DMS79 treated with DMSO at 0.1 percent for 48 hours (cell line): Measurements from ENCODE around the gene PLA2G2F.

ENCODE experiments used
- DNase-seq: peaks from one replicate; lab custom pipeline; 2025; lab: John Stamatoyannopoulos, UW

The PLA2G2F gene

GRCh38 chr1:20172033-20172590 lies 33.0 kb downstream of the PLA2G2F start:
- DNase-seq = no peak

DNA sequence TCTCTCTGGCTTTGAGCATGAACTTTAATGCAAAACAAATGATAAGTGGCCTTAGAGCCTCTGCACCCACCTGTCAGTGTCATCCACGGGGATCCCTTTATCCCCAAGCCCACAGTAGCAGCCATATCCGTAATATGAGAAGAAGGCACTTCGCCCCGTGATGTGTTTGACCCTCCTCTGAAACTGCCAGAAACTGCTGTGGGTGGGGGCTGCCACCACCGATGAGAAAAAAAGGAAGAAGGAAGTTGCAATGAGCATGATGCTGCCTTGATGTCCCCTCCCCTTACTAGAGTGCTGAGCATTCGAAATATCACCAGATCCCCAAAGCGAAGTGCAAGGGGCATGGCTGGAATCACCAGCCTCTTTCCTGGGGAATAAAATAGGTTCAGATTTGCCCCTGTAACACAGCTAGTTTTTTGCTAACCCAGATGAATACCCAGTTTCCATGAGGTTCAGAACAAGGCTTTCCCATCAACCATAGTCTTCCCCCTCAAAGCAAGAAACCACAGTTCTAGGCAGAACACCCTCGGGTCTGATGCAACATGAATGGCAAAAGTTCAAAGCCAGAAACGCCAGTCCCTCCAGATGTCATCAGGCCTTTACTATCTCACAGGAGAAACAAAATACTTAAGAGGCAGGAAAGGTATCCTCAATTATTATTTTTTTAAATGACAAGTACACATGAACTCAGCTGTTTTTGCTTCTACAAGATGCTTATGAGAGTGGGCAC lies 36.0 kb downstream of the PLA2G2F start:
- no peak for DNase-seq

DNA sequence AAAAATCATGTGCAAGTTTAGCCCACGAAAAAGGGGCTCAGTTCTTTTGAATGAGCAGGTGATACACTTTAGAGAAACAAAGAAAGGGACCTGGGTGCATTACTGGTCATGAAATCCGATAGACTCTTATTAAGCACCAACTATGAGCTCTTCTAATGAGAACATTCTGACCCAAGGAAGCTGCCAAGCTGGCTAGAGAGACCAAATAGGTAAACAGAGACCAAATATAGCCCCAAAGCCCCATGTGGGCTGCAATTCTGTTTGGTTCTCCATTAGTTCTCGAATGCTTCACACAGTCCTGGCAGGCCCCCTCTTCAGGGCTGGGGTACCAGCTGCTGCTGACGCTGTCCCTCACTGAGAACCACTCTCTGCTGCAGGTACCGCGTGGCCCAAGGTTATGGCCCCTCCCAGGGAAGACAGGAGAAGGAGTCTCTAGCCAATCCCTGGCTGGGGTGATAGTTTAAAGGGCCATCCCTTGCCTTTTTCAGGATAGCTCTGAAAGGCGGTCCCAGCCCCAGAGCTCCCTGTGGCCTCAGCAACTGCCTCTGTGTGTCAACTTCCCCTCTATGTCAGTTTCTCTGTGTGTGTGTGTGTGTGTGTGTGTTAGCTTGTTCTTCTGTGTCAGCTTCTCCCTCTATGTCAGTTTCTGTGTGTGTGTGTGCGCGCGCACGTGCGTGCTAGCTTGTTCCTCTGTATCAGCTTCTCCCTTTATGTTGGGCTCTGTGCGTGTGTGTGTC lies 39.7 kb downstream of the PLA2G2F start:
- no peak for DNase-seq

- DNase-seq = no peak
Observed at GRCh38 chr1:20179371-20180128, 40.4 kb downstream of the PLA2G2F start.

DNA sequence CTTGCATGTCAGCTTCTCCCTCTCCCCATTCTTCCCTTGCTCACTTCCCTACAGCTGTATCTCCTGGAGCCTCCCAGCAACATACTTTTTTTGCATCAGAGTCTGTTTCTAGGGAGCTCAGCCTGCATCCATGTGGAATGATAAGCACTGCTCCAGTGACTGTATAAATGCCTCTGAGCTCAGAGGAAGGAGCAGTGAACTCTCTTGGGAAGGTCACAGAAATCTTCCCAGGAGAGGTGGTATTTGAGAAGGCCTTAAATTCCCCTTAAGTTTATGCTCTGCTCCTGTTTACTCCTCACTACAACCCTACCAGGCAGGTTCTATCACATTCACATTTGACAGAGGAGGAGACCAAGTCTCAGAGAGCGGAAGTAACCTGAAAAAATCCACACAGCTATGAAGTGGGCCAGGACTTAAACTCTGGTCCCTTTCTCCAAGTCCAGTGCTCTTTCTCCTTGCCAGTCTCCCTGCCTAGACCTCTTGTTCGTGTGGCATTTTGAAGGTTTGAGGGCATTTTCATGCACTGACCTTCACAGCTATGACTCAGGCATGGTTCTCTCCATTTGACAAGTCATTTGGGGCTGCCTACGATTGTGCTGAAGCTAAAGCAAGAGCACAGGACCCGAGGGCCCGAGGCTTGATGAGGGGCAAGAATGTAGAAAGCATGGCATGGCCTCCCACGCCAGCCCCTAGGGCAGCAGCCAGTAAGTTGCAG lies 41.2 kb downstream of the PLA2G2F start:
- no peak for DNase-seq

DNA sequence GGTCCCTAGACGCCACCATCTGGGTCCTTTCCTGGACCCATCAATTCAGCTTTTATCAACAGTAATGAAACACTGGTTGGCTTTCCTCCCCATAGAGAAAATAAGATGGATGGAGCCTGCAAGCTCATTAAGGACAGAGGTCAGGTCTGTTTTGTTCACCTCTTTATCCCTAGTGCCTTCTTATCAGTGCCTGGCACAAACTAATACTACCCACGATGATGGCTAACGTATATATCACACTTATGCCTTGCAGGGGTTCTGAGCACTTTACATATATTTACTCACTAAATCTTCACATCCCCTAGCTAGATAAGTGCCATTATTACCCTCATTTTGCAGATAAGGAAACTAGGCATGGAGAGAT lies 41.7 kb downstream of the PLA2G2F start:
- no peak for DNase-seq

DNA sequence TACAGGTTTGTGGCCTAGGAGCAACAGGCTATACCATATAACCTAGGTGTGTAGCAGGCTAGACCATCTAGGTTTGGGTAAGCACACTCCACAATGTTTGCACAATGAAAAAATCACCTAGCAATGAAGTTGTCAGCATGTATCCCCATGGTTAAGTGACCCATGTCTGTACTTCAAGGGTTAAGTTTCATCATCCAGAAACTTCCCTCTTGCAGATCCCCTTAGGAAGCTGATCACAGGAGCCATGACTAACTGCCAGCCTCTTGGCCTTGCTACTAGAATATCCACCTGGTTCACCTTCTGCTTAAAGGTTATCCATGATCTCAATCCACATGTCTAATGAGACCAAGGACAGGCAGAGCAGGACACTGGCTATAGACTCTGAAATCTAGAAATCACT lies 43.3 kb downstream of the PLA2G2F start:
- DNase-seq = no peak

DNA sequence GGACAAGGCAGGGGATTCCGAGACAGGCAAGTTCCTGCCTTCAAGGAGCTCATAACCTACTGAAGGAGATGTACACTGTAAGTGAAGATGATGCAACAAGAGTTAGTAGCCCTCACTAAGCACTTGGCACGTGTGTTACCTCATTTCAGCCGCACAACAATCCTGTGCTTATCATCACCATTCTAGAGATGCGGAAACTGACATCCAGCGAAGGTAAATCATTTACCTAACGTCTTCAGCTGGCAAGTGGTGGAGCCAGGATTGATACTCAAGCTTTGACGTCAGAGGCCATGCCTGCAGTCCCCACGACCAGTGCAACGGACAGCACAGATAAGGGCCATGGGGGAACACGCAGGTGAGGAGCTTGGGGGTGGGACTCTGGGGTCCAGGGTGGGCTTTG lies 43.9 kb downstream of the PLA2G2F start:
- DNase-seq = no peak

- DNase-seq = no peak
Observed at GRCh38 chr1:20183616-20184271, 44.6 kb downstream of the PLA2G2F start.

- DNase-seq = no peak
Observed at GRCh38 chr1:20184481-20184900, 45.4 kb downstream of the PLA2G2F start.

GRCh38 chr1:20184997-20185833 lies 46.1 kb downstream of the PLA2G2F start:
- DNase-seq = no peak

GRCh38 chr1:20185834-20186782 lies 47.0 kb downstream of the PLA2G2F start, which contains the start of the genes PLA2G2C and UBXN10:
TSS of gene PLA2G2C (minus strand) at chr1:20186518. CDS start at chr1:20177363, 9,155 bp downstream.
TSS of gene UBXN10 (plus strand) at chr1:20186096. CDS start at chr1:20190562, 4,466 bp downstream.
- peak; percentile 6 for DNase-seq

GRCh38 chr1:20187103-20187812 lies 48.1 kb downstream of the PLA2G2F start:
- DNase-seq = no peak

DNA sequence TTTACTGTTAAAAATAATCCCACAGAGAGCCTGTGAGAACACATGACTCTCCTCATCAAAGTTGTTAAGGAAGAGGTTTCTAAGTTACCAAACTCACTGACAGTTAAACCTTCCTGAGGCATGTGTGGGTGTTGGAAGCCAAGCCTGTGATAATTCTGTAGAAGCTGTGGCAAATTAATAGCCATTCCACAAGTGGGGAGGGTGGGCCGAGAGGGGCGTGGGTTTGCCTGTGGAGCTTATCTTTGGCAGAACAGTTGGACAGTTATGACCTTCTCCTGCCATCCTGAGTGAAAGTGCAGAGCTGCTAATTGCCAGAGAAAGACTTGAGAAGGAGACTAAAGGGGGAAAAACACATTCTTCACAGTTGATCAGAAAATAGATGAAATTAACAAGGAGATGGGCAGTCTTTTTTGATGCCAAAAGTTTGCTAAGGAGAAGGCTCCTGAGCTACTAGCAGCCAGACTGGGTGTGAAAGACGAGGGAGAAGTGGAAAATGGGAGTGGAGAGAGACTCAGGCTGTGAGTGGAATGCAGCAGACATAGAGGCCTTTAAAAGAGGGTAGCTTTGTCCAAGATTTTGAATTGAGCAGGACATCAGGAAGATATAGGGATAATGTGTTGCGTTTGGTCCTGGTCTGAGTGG lies 48.8 kb downstream of the PLA2G2F start:
- no peak for DNase-seq

DNA sequence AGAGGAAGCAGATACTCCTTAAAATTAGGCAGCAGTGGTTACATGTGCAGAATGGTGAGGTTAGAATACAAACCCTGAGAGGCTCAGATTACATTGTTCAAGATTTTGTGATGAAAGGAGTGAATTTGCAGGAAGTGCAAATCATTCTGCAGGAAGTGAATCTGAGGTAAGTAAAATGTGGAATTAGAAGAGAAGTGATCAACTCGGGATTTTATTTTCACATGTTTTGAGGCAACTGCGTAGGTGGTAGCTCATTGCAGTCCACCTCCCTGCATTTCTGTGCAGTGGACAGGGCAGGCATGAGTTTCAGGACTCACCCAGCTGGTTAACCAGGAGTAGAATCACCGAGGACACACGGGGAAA lies 49.3 kb downstream of the PLA2G2F start:
- no peak for DNase-seq

- no peak for DNase-seq
Observed at GRCh38 chr1:20189664-20190063, 50.5 kb downstream of the PLA2G2F start.

GRCh38 chr1:20190256-20191160 lies 51.4 kb downstream of the PLA2G2F start:
- no peak for DNase-seq
